NCI-H1092 treated with DMSO at 0.1 percent for 48 hours (cell line): Measurements from ENCODE around the gene PPP2R5C.
"Not testable (repeated sequence)": the region's sequence is repeated elsewhere in the genome, so short reads cannot be mapped to it uniquely, and the experiment has no call there.

Experiments used
- DNase-seq: peaks from one replicate; lab custom pipeline; 2025; lab: John Stamatoyannopoulos, UW

Gene PPP2R5C

GRCh38 chr14:101761032-101761880, at the start of gene PPP2R5C:
Gene PPP2R5C, plus strand, starts transcription at chr14:101761709. Its CDS starts 185 bp downstream, at chr14:101761894.
- peak; percentile 70 for DNase-seq

GRCh38 chr14:101711857-101712233, 49.7 kb upstream of the PPP2R5C start:
- DNase-seq, result not testable (repeated sequence)

- not testable (repeated sequence) for DNase-seq
These were observed 49.2 kb upstream of the PPP2R5C start for GRCh38 chr14:101712341-101712740.

- not testable (repeated sequence) for DNase-seq
These were observed 48.4 kb upstream of the PPP2R5C start for GRCh38 chr14:101713091-101713490.

GRCh38 chr14:101713621-101714349, 47.7 kb upstream of the PPP2R5C start:
- DNase-seq, result no peak

- DNase-seq, result no peak
These were observed 47.1 kb upstream of the PPP2R5C start for GRCh38 chr14:101714394-101714793.

GRCh38 chr14:101715210-101716076, 46.1 kb upstream of the PPP2R5C start:
- no peak for DNase-seq

GRCh38 chr14:101716077-101716950, 45.2 kb upstream of the PPP2R5C start:
- no peak for DNase-seq

- DNase-seq, result no peak
These were observed 44.4 kb upstream of the PPP2R5C start for GRCh38 chr14:101716956-101717662.

- no peak for DNase-seq
These were observed 43.6 kb upstream of the PPP2R5C start for GRCh38 chr14:101717663-101718490.

GRCh38 chr14:101719045-101719645, 42.4 kb upstream of the PPP2R5C start:
- DNase-seq, result no peak

GRCh38 chr14:101719708-101720107, 41.8 kb upstream of the PPP2R5C start:
- DNase-seq, result no peak

- no peak for DNase-seq
These were observed 40.4 kb upstream of the PPP2R5C start for GRCh38 chr14:101721111-101721510.

- DNase-seq, result no peak
These were observed 39.4 kb upstream of the PPP2R5C start for GRCh38 chr14:101721951-101722661.

- no peak for DNase-seq
These were observed 38.4 kb upstream of the PPP2R5C start for GRCh38 chr14:101723061-101723595.

- DNase-seq, result not testable (repeated sequence)
These were observed 35.9 kb upstream of the PPP2R5C start for GRCh38 chr14:101725652-101726051.

GRCh38 chr14:101726295-101726953, 35.1 kb upstream of the PPP2R5C start:
- no peak for DNase-seq

- DNase-seq, result no peak
These were observed 34.6 kb upstream of the PPP2R5C start for GRCh38 chr14:101726954-101727302.
